Caco-2 (cell line): ENCODE results near the gene SLC2A11. TPM values are rescaled to one million over a fixed set of nuclear protein-coding genes. Genes with fewer than 3 reads are reported as not detected.
A peak's percentile ranks its signal among the peaks of the same experiment; 100 is the strongest.
"Not testable (repeated sequence)": the region's sequence is repeated elsewhere in the genome, so short reads cannot be mapped to it uniquely, and the experiment has no call there.

Experiments used
- BruUV-seq: library from RNA; stranded (reverse); fragments of 400-500 nt; replicated peaks from 2 replicates; lab custom pipeline; 2021; lab: Mats Ljungman, UMichigan
- CTCF ChIA-PET: fragments of 300-600 bp; sonication (Branson Sonifier 250); formaldehyde crosslinking; loops from one replicate; lab custom pipeline; 2022; ENCODE audit warnings: antibody characterized with exemption; lab: Charles Lee
- POLR2A ChIA-PET: fragments of 300-600 bp; sonication (Branson Sonifier 250); formaldehyde crosslinking; loops from one replicate; lab custom pipeline; 2022; ENCODE audit warnings: antibody characterized with exemption; lab: Charles Lee
- DNase-seq, 2 experiments: peaks; one replicate each; pipeline versions ENCODE4 v3.0.0 to v3.0.0-alpha.2; 2020 to 2022
- H3K27me3 ChIP-seq: replicated peaks from 2 replicates; pipeline ENCODE4 v1.6.0; 2011; ENCODE audit warnings: low read length; ENCODE audit not compliant: control insufficient read depth, insufficient read depth
- H3K36me3 ChIP-seq: 2 replicates; pipeline ENCODE4 v1.5.1; 2011; ENCODE audit warnings: low read length; ENCODE audit not compliant: control insufficient read depth, insufficient read depth
- H3K4me1 ChIP-seq: fragments of 250-450 bp; sonication (Bioruptor Pico); 2 replicates; pipeline ENCODE4 v1.5.1; 2020; ENCODE audit warnings: mild to moderate bottlenecking
- H3K4me3 ChIP-seq: 2 replicates; pipeline ENCODE4 v1.5.1; 2011; ENCODE audit warnings: low read depth, mild to moderate bottlenecking, control low read depth, low read length
- H3K9me3 ChIP-seq: fragments of 250-450 bp; sonication (Bioruptor Pico); 2 replicates; pipeline ENCODE4 v1.5.1; 2020; ENCODE audit warnings: mild to moderate bottlenecking, moderate library complexity
- H3K27ac Mint-ChIP-seq: one replicate; pipeline ENCODE4 v1.8.0; 2022; ENCODE audit warnings: mixed read lengths; ENCODE audit not compliant: unreplicated experiment
- H3K27me3 Mint-ChIP-seq: one replicate; pipeline ENCODE4 v1.8.0; 2022; ENCODE audit warnings: mixed read lengths; ENCODE audit not compliant: insufficient read depth, unreplicated experiment
- H3K36me3 Mint-ChIP-seq: one replicate; pipeline ENCODE4 v1.8.0; 2022; ENCODE audit warnings: mild to moderate bottlenecking, mixed read lengths; ENCODE audit not compliant: insufficient read depth, unreplicated experiment
- H3K4me1 Mint-ChIP-seq: one replicate; pipeline ENCODE4 v1.8.0; 2022; ENCODE audit warnings: low read depth, mixed read lengths; ENCODE audit not compliant: unreplicated experiment
- H3K4me3 Mint-ChIP-seq: one replicate; pipeline ENCODE4 v1.8.0; 2022; ENCODE audit warnings: mild to moderate bottlenecking, moderate library complexity, mixed read lengths; ENCODE audit not compliant: unreplicated experiment
- H3K9me3 Mint-ChIP-seq: one replicate; pipeline ENCODE4 v1.8.0; 2022; ENCODE audit warnings: mixed read lengths; ENCODE audit not compliant: unreplicated experiment
- intact Hi-C: fragments of 100-400 bp; cut with micrococcal nuclease; formaldehyde crosslinking; loops from one replicate; pipeline ENCODE4 v1.10.0; 2022; ENCODE audit not compliant: unreplicated experiment
- total RNA-seq: library from RNA; stranded (reverse); gene quantifications from 2 replicates; pipeline ENCODE4 v1.2.3, GENCODE V29; 2022
- TF ChIP-seq, protein P1 (sequence below), 2 experiments: fragments of 200-600 bp in 1 of 2; IDR thresholded peaks; 1 replicate in 1 of 2; 2 replicates in 1 of 2; pipeline versions ENCODE4 v1.5.1 to v1.8.0; 2011 to 2022; ENCODE audit warnings: antibody characterized with exemption in 1 of 2, control low read depth in 1 of 2, inconsistent platforms in 1 of 2, low read depth in 1 of 2, low read length in 1 of 2, mild to moderate bottlenecking in 1 of 2, moderate library complexity in 1 of 2; ENCODE audit not compliant: insufficient read depth in 1 of 2, severe bottlenecking in 1 of 2, unreplicated experiment in 1 of 2

The SLC2A11 gene
- total RNA-seq, 1 experiment from 2014 or later, result 32.4 TPM

GRCh38 chr22:23858484-23858815 is 775 bp downstream of the SLC2A11 start:
- Mint-ChIP-seq H3K4me1 (peaks cover 7% of the 10 kb centered on the region), H3K36me3 (peaks cover 6% of the 10 kb centered on the region), H3K27me3 (no peaks in the 10 kb centered on the region), H3K9me3 (no peaks in the 10 kb centered on the region), H3K4me3 (peak overlapping the region; percentile 80), H3K27ac (peak overlapping the region; percentile 79)
- Histone ChIP-seq H3K27me3 (no peaks in the 10 kb centered on the region), H3K9me3 (no peaks in the 10 kb centered on the region), H3K36me3 (peaks cover 1% of the 10 kb centered on the region; the same call in 1 of the 2 replicates), H3K4me3 (peak overlapping the region; percentile 53), H3K4me1 (0 out of 2 replicates have a peak, but pooled peaks cover 3% of the 10 kb centered on the region)
- ChIA-PET CTCF (interaction anchor here (1.5 to 2.3 kb wide), 2 partner anchors 9 to 86 kb away, joined by 3 to 39 read pairs; partner anchors contain the start of gene MMP11), POLR2A (no interaction called here)
- intact Hi-C loops, result loop anchor here (5.0 kb wide), 1 partner anchor 34 kb away; the partner anchor contains the start of gene MIF
- TF ChIP-seq, protein P1, sequence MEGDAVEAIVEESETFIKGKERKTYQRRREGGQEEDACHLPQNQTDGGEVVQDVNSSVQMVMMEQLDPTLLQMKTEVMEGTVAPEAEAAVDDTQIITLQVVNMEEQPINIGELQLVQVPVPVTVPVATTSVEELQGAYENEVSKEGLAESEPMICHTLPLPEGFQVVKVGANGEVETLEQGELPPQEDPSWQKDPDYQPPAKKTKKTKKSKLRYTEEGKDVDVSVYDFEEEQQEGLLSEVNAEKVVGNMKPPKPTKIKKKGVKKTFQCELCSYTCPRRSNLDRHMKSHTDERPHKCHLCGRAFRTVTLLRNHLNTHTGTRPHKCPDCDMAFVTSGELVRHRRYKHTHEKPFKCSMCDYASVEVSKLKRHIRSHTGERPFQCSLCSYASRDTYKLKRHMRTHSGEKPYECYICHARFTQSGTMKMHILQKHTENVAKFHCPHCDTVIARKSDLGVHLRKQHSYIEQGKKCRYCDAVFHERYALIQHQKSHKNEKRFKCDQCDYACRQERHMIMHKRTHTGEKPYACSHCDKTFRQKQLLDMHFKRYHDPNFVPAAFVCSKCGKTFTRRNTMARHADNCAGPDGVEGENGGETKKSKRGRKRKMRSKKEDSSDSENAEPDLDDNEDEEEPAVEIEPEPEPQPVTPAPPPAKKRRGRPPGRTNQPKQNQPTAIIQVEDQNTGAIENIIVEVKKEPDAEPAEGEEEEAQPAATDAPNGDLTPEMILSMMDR (IDR thresholded peaks at IDR 0.05; ENCODE audit: insufficient read depth in 1 of 2, low read depth in 1 of 2, low read length in 1 of 2, severe bottlenecking in 1 of 2, unreplicated experiment in 1 of 2), result no peak
- no peak for DNase-seq
- no TSS peak for BruUV-seq

DNA sequence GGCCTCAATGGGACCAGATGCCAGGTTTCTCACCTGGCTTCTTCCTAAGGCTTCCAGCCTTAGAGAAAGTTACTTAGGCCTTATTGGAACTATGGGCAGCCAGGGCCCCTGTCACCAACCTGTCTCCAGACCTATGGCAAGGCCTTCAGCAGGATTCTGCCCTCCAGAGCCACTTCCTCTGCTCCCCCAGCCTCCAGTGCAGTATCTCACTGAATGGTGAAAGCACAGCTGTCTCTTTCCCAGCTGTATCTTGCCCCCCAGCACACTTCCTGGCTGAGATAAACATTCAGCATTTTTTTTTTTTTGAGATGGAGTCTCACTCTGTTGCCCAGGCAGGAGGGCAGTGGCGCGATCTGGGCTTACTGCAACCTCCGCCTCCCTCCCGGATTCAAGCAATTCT is 1.5 kb downstream of the SLC2A11 start:
- no peaks in the 10 kb centered on the region for H3K9me3 Mint-ChIP-seq
- H3K36me3 Mint-ChIP-seq, result peaks cover 11% of the 10 kb centered on the region
- BruUV-seq, result no TSS peak
- Histone ChIP-seq H3K9me3 (no peaks in the 10 kb centered on the region), H3K36me3 (peaks cover 1% of the 10 kb centered on the region; the same call in 1 of the 2 replicates), H3K4me3 (no peak overlapping the region), H3K27me3 (no peaks in the 10 kb centered on the region), H3K4me1 (0 out of 2 replicates have a peak, but pooled peaks cover 3% of the 10 kb centered on the region)
- H3K4me1 Mint-ChIP-seq, result peaks cover 7% of the 10 kb centered on the region
- TF ChIP-seq, protein P1 (IDR thresholded peaks at IDR 0.05; ENCODE audit: insufficient read depth in 1 of 2, low read depth in 1 of 2, low read length in 1 of 2, severe bottlenecking in 1 of 2, unreplicated experiment in 1 of 2), result no peak
- POLR2A ChIA-PET, result no interaction called here
- no peaks in the 10 kb centered on the region for H3K27me3 Mint-ChIP-seq
- peak overlapping the region; percentile 80 for H3K4me3 Mint-ChIP-seq
- no peak for DNase-seq
- intact Hi-C loops, result loop anchor here (5.0 kb wide), 1 partner anchor 33 kb away; the partner anchor contains the start of gene MIF
- no peak overlapping the region for H3K27ac Mint-ChIP-seq
- CTCF ChIA-PET, result interaction anchor here (2.3 kb wide), 1 partner anchor 10 kb away, joined by 39 read pairs; no protein-coding TSS in a partner anchor

GRCh38 chr22:23860187-23860586 is 2.5 kb downstream of the SLC2A11 start:
- H3K4me1 Mint-ChIP-seq, H3K4me3 Mint-ChIP-seq, BruUV-seq: not testable (repeated sequence)

More at GRCh38 chr22:23860187-23860586, 2.5 kb downstream of the SLC2A11 start:
- H3K27me3 ChIP-seq, POLR2A ChIA-PET, H3K27ac Mint-ChIP-seq, H3K27me3 Mint-ChIP-seq, H3K9me3 Mint-ChIP-seq, H3K4me3 ChIP-seq, H3K9me3 ChIP-seq, DNase-seq, H3K4me1 ChIP-seq, H3K36me3 ChIP-seq: not testable (repeated sequence)
- intact Hi-C loops, result loop anchor here (5.0 kb wide), 1 partner anchor 97 kb away; no protein-coding TSS in a partner anchor
- peaks cover 11% of the 10 kb centered on the region for H3K36me3 Mint-ChIP-seq
- CTCF ChIA-PET, result interaction anchor here (0.7 kb wide), 1 partner anchor 9 kb away, joined by 5 read pairs; no protein-coding TSS in a partner anchor
